HL-60 (cell line): Measurements from ENCODE around the gene INSIG2.

ENCODE experiments used
- DNase-seq, 2 experiments: peaks; one replicate each; pipeline ENCODE4 v3.0.0-alpha.2; 2010 to 2020; ENCODE audit warnings: low read depth in 1 of 2, low spot score in 1 of 2
- H3K27ac ChIP-seq: fragments of 250-450 bp; sonication (Bioruptor Pico); replicated peaks from 2 replicates; pipeline ENCODE4 v1.5.1; 2020; ENCODE audit warnings: mild to moderate bottlenecking, moderate library complexity
- H3K27me3 ChIP-seq: fragments of 250-450 bp; sonication (Bioruptor Pico); 2 replicates; pipeline ENCODE4 v1.5.1; 2021; ENCODE audit warnings: mild to moderate bottlenecking, moderate library complexity; ENCODE audit not compliant: insufficient read depth, poor library complexity, severe bottlenecking
- H3K4me3 ChIP-seq: replicated peaks from 2 replicates; pipeline ENCODE4 v1.5.1; 2011; ENCODE audit warnings: mild to moderate bottlenecking, control low read depth, low read length; ENCODE audit not compliant: insufficient read depth
- GABPA ChIP-seq: IDR thresholded peaks from 2 replicates; pipeline ENCODE4 v1.6.1; 2012; ENCODE audit warnings: low read depth
- POLR2AphosphoS5 ChIP-seq: IDR thresholded peaks from 2 replicates; pipeline ENCODE4 v1.6.1; 2012; ENCODE audit warnings: low read depth
- SPI1 ChIP-seq: IDR thresholded peaks from 2 replicates; pipeline ENCODE4 v1.6.1; 2012; ENCODE audit warnings: low read depth, mild to moderate bottlenecking, borderline replicate concordance
- TF ChIP-seq, protein P1 (sequence below): IDR thresholded peaks from 2 replicates; pipeline ENCODE4 v1.6.1; 2012; ENCODE audit warnings: low read depth; ENCODE audit not compliant: insufficient replicate concordance
- TF ChIP-seq, protein P2 (sequence below): IDR thresholded peaks from one replicate; pipeline ENCODE4 v1.5.1; 2011; ENCODE audit warnings: low read length, control low read depth, inconsistent platforms; ENCODE audit not compliant: insufficient read depth

INSIG2 gene

DNA sequence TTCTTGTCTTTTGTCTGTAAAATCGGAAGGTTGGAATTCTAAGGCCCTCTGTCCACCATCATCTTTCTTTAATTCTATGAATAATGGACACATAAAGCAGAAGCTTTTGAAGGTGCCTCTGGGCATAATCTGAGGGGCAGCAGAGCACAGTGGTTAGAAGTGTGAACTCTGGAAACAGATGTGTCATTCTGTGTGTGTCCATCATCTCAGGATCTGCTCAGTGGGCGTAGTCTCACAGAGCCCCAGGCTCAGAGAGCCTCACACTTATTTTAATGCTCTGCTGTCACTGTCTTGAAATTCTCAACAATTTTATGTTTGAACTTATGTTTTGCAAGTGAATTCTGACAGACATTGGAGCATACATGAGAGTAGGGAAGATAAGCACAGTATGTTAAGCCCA lies 43.4 kb upstream of the INSIG2 start:
- H3K4me3 ChIP-seq: no peak overlapping the region
- peaks cover 13% of the 10 kb centered on the region for H3K27me3 ChIP-seq
- no peak overlapping the region for H3K27ac ChIP-seq
- no peak for DNase-seq
- TF ChIP-seq GABPA (no peak), SPI1 (no peak), POLR2AphosphoS5 (no peak)
- TF ChIP-seq, protein P1, sequence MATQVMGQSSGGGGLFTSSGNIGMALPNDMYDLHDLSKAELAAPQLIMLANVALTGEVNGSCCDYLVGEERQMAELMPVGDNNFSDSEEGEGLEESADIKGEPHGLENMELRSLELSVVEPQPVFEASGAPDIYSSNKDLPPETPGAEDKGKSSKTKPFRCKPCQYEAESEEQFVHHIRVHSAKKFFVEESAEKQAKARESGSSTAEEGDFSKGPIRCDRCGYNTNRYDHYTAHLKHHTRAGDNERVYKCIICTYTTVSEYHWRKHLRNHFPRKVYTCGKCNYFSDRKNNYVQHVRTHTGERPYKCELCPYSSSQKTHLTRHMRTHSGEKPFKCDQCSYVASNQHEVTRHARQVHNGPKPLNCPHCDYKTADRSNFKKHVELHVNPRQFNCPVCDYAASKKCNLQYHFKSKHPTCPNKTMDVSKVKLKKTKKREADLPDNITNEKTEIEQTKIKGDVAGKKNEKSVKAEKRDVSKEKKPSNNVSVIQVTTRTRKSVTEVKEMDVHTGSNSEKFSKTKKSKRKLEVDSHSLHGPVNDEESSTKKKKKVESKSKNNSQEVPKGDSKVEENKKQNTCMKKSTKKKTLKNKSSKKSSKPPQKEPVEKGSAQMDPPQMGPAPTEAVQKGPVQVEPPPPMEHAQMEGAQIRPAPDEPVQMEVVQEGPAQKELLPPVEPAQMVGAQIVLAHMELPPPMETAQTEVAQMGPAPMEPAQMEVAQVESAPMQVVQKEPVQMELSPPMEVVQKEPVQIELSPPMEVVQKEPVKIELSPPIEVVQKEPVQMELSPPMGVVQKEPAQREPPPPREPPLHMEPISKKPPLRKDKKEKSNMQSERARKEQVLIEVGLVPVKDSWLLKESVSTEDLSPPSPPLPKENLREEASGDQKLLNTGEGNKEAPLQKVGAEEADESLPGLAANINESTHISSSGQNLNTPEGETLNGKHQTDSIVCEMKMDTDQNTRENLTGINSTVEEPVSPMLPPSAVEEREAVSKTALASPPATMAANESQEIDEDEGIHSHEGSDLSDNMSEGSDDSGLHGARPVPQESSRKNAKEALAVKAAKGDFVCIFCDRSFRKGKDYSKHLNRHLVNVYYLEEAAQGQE: no peak
- TF ChIP-seq, protein P2, sequence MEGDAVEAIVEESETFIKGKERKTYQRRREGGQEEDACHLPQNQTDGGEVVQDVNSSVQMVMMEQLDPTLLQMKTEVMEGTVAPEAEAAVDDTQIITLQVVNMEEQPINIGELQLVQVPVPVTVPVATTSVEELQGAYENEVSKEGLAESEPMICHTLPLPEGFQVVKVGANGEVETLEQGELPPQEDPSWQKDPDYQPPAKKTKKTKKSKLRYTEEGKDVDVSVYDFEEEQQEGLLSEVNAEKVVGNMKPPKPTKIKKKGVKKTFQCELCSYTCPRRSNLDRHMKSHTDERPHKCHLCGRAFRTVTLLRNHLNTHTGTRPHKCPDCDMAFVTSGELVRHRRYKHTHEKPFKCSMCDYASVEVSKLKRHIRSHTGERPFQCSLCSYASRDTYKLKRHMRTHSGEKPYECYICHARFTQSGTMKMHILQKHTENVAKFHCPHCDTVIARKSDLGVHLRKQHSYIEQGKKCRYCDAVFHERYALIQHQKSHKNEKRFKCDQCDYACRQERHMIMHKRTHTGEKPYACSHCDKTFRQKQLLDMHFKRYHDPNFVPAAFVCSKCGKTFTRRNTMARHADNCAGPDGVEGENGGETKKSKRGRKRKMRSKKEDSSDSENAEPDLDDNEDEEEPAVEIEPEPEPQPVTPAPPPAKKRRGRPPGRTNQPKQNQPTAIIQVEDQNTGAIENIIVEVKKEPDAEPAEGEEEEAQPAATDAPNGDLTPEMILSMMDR: no peak

DNA sequence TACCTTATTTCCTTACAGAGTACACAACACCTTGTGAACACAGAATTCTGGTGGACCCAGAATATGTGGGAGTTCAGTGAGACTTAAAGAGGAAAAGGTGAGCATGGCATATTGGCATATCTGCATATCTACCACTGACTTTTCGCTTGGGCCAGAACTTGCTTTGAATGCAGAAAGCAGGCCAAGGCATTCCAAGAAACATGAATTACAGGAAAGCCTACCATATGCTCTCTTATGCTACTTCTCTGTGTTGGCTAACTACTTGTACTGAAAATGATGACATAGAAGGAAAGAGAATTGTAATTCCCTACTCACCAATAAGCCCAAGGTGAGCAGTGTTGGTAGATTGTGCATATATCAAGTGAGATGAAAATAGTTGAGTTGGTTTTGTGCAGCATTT lies 43.0 kb upstream of the INSIG2 start:
- Histone ChIP-seq H3K4me3 (no peak overlapping the region), H3K27ac (no peak overlapping the region), H3K27me3 (peaks cover 13% of the 10 kb centered on the region)
- no peak for DNase-seq
- TF ChIP-seq, protein P2: no peak
- TF ChIP-seq POLR2AphosphoS5 (no peak), SPI1 (no peak)

DNA sequence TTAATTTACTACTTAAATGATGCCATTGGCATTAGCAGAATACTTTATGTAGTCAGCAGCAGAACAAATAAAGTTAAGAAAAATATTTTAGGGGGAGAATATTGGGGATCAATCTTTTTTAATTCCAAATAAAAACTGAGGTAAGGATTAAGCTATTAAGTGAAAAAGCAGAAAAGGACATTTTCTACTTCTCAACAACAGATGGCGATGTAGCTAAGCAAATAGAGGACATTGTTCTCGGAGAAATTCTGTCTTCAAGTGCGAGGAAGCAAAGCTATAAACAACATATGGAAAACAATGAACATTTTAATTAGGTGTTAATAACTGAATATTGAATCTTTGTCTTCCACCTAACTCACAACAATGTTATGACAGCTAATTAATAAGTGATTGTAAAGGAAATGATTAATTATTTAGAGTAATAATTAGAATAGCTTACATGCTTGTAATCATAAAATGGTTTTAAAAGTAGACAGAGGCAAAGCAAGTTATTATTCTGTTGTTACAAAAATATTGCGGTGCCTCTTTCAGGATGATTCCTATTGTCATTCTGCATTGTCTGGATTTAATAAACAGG lies 41.5 kb upstream of the INSIG2 start:
- H3K4me3 ChIP-seq: no peak overlapping the region
- TF ChIP-seq, protein P2: no peak
- TF ChIP-seq POLR2AphosphoS5 (no peak), SPI1 (no peak), GABPA (no peak)
- TF ChIP-seq, protein P1: no peak
- DNase-seq: no peak
- H3K27me3 ChIP-seq: peaks cover 13% of the 10 kb centered on the region
- no peak overlapping the region for H3K27ac ChIP-seq

DNA sequence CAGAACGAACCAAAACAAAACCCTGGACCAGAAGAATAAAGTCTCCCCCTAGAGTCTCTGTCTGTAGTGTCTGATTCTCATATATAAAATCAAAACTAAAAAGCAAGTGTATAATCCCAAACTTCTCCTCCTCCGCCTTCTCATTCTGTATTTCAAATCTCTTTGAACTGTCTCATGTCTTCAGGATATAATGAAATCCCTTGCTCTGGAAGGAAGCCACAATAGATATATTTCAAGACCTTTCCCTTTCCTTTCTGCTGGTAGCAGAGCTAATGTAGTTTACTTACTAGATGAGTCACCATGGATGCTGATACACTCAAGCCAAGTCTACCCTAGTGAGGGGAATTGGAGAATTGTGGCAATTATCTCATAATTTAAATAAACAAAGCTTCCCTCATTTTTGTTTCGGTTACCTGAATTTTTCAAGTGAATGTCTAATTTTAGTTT lies 40.9 kb upstream of the INSIG2 start:
- no peak for TF ChIP-seq GABPA
- TF ChIP-seq SPI1: no peak
- TF ChIP-seq, protein P1: no peak
- TF ChIP-seq, protein P2: no peak
- no peak for TF ChIP-seq POLR2AphosphoS5
- Histone ChIP-seq H3K27me3 (peaks cover 13% of the 10 kb centered on the region), H3K4me3 (no peak overlapping the region), H3K27ac (no peak overlapping the region)
- DNase-seq: no peak
